K562 (cell line): ENCODE measurements around the gene NDUFB10. TPM values are rescaled to one million over a fixed set of nuclear protein-coding genes. Genes with fewer than 3 reads are reported as not detected.

Experiments
- ATAC-seq: fragments of 200-7000 bp; cut with Tn5 transposase; 3 replicates; pipeline ENCODE4 v1.9.1; 2020; ENCODE audit warnings: moderate library complexity
- BruUV-seq: library from RNA; stranded (reverse); fragments of 400-500 nt; replicated peaks from 2 replicates; lab custom pipeline; 2021; lab: Mats Ljungman, UMichigan
- CTCF ChIA-PET: fragments of 300-600 bp; formaldehyde crosslinking; extraction: SDS; loops from one replicate; lab custom pipeline; 2021; ENCODE audit warnings: low intra/inter-chr PET ratio; lab: Yijun Ruan, JAX
- POLR2A ChIA-PET: fragments of 300-600, 350-650 bp; sonication (Branson Sonifier 250); formaldehyde crosslinking; extraction: SDS; loops from one replicate; lab custom pipeline; 2021; ENCODE audit warnings: antibody characterized with exemption, inconsistent platforms; lab: Yijun Ruan, JAX
- DNase-seq, 4 experiments: peaks; one replicate each; pipeline versions ENCODE4 v3.0.0 to v3.0.0-alpha.2; 2011 to 2018; ENCODE audit warnings: low spot score in 3 of 4, mixed read lengths in 3 of 4; ENCODE audit errors: extremely low read depth in 1 of 4
- FAIRE-seq: peaks from 2 replicates; lab custom pipeline; 2011; peaks lifted over from hg19 to GRCh38; lab: Jason Lieb, UNC
- H2AFZ ChIP-seq: 2 replicates; pipeline ENCODE4 v1.6.0; 2011; ENCODE audit warnings: low read depth, low read length, control low read depth, inconsistent platforms
- H3K27ac ChIP-seq: fragments of 200-600 bp; 3 replicates; pipeline ENCODE4 v1.8.0; 2011; ENCODE audit warnings: low read depth, mild to moderate bottlenecking, control low read depth, inconsistent platforms, low read length, moderate library complexity, mixed read lengths; ENCODE audit errors: extremely low read depth
- H3K27me3 ChIP-seq, 2 experiments: fragments of 300-600 bp in 1 of 2; 2 replicates in 1 of 2; 3 replicates in 1 of 2; pipeline versions ENCODE4 v1.6.0 to v1.8.0; 2011; ENCODE audit warnings: inconsistent platforms in 2 of 2, low read length in 2 of 2, mild to moderate bottlenecking in 1 of 2, mixed read lengths in 1 of 2, moderate library complexity in 1 of 2; ENCODE audit not compliant: control insufficient read depth in 2 of 2, insufficient read depth in 2 of 2
- H3K36me3 ChIP-seq: fragments of 300-600 bp; 3 replicates; pipeline ENCODE4 v1.8.0; 2011; ENCODE audit warnings: mild to moderate bottlenecking, low read length, inconsistent platforms; ENCODE audit not compliant: control insufficient read depth, insufficient read depth
- H3K4me1 ChIP-seq, 2 experiments: fragments of 200-600 bp in 1 of 2; replicated peaks in 1 of 2; 2 replicates in 1 of 2; 3 replicates in 1 of 2; pipeline versions ENCODE4 v1.5.1 to v1.8.0; 2011; ENCODE audit warnings: inconsistent platforms in 2 of 2, low read length in 2 of 2, mild to moderate bottlenecking in 1 of 2, mixed read lengths in 1 of 2, moderate library complexity in 1 of 2; ENCODE audit not compliant: control insufficient read depth in 2 of 2, insufficient read depth in 2 of 2
- H3K4me2 ChIP-seq: 2 replicates; pipeline ENCODE4 v1.6.1; 2011; ENCODE audit warnings: low read length, control low read depth, inconsistent platforms, mixed read lengths; ENCODE audit not compliant: insufficient read depth
- H3K4me3 ChIP-seq: fragments of 200-600 bp; sonication (generic), shearing (Covaris generic); 2 replicates; pipeline ENCODE4 v1.5.1; 2016; ENCODE audit warnings: control low read depth, inconsistent platforms
- H3K79me2 ChIP-seq: fragments of 200-600 bp; 3 replicates; pipeline ENCODE4 v1.8.0; 2011; ENCODE audit warnings: low read length, inconsistent platforms; ENCODE audit not compliant: control insufficient read depth, insufficient read depth
- H3K9ac ChIP-seq, 2 experiments: 2 replicates each; pipeline versions ENCODE4 v1.6.0 to v1.6.1; 2011; ENCODE audit warnings: low read depth in 2 of 2, low read length in 2 of 2, control low read depth in 1 of 2, inconsistent platforms in 1 of 2, mild to moderate bottlenecking in 1 of 2, mixed read lengths in 1 of 2; ENCODE audit not compliant: insufficient read depth in 1 of 2
- H3K9me1 ChIP-seq: one replicate; pipeline ENCODE4 v1.6.0; 2011; ENCODE audit warnings: inconsistent platforms, mild to moderate bottlenecking, low read length, moderate library complexity; ENCODE audit not compliant: control insufficient read depth, insufficient read depth
- H3K9me3 ChIP-seq: replicated peaks from 2 replicates; pipeline ENCODE4 v1.5.1; 2011; ENCODE audit warnings: low read depth, low read length, inconsistent platforms; ENCODE audit not compliant: control insufficient read depth, insufficient read depth
- H4K20me1 ChIP-seq: replicated peaks from 2 replicates; pipeline ENCODE4 v1.6.1; 2011; ENCODE audit warnings: low read length, inconsistent platforms, mixed read lengths; ENCODE audit not compliant: control insufficient read depth, insufficient read depth
- BMI1 ChIP-seq: fragments of 150-350 bp; IDR thresholded peaks from 2 replicates; pipeline ENCODE4 v1.6.1; 2014; ENCODE audit warnings: low read length
- ELF4 ChIP-seq: fragments of 450-650 bp; formaldehyde crosslinking; IDR thresholded peaks from 2 replicates; pipeline ENCODE4 v1.4.0; 2022; ENCODE audit warnings: missing genetic modification characterization
- ETS2 ChIP-seq: IDR thresholded peaks from 2 replicates; pipeline ENCODE4 v1.6.1; 2016; ENCODE audit warnings: borderline replicate concordance, missing genetic modification characterization, mild to moderate bottlenecking, moderate library complexity, missing compliant biosample characterization; ENCODE audit not compliant: poor library complexity, severe bottlenecking
- POLR2B ChIP-seq: fragments of 450-650 bp; IDR thresholded peaks from 2 replicates; pipeline ENCODE4 v1.6.1; 2018; ENCODE audit warnings: low read depth; ENCODE audit not compliant: partially characterized antibody
- RB1 ChIP-seq: fragments of 450-650 bp; IDR thresholded peaks from 2 replicates; pipeline ENCODE4 v1.6.1; 2017; ENCODE audit warnings: low read depth, mild to moderate bottlenecking
- RCOR1 ChIP-seq, 2 experiments: IDR thresholded peaks; 2 replicates each; pipeline ENCODE4 v1.6.1; 2012; ENCODE audit warnings: low read depth in 2 of 2, low read length in 2 of 2, borderline replicate concordance in 1 of 2, improper control_type of control experiment in 1 of 2
- SRSF3 ChIP-seq: fragments of 200-400 bp; formaldehyde crosslinking; IDR thresholded peaks from 2 replicates; pipeline ENCODE4 v1.6.1; 2016; ENCODE audit warnings: mild to moderate bottlenecking, low read length, moderate library complexity; ENCODE audit not compliant: insufficient read depth
- ZNF311 ChIP-seq: fragments of 250-450 bp; sonication (Bioruptor Pico); IDR thresholded peaks from 2 replicates; pipeline ENCODE4 v1.4.0; 2020; ENCODE audit warnings: mild to moderate bottlenecking, moderate library complexity
- WGBS: fragments of 100-300 bp; shearing (Covaris generic); methylation state at CpG from one replicate; pipeline ENCODE4 v1.1.6; 2016; ENCODE audit warnings: low coverage, mixed read lengths; ENCODE audit not compliant: insufficient coverage; ENCODE audit errors: missing lambda C conversion rate; 5-methylcytosine and 5-hydroxymethylcytosine counted together
- in situ Hi-C: fragments of 300-500 bp; cut with MboI; formaldehyde crosslinking; loops from 4 replicates; pipeline ENCODE4 v1.15.0; 2018; ENCODE audit warnings: inconsistent platforms, mixed read lengths
- intact Hi-C: fragments of 100-400 bp; cut with micrococcal nuclease; formaldehyde crosslinking; loops from 2 replicates; pipeline ENCODE4 v1.14.2; 2022
- polyA plus RNA-seq, 8 experiments: library from polyadenylated mRNA; depleted of rRNA in 4 of 8; stranded (reverse) in 5 of 8; unstranded in 3 of 8; fragments of >200 nt; fragmentation: Nextera tagmentation in 2 of 8; fragmentation: Illumina TruSeq in 1 of 8; extraction: Ambion mirVana in 2 of 8; extraction: Trizol in 1 of 8; gene quantifications; 2 replicates each; pipeline versions ENCODE4 v1.2.1 to v1.2.3, GENCODE V29; 2011 to 2014; ENCODE audit warnings: inconsistent platforms in 1 of 8, missing spikeins in 1 of 8
- total RNA-seq, 7 experiments: library from RNA; depleted of rRNA in 6 of 7; stranded (reverse); fragments of >200 nt in 6 of 7; fragmentation: Illumina TruSeq in 2 of 7; extraction: Trizol in 2 of 7; gene quantifications; 2 replicates each; pipeline versions ENCODE4 v1.2.1 to v1.2.3, GENCODE V29; 2011 to 2021; ENCODE audit warnings: low replicate concordance in 1 of 7
- TF ChIP-seq, protein P1 (sequence below), 2 experiments: IDR thresholded peaks in 1 of 2; conservative IDR thresholded peaks in 1 of 2; 2 replicates each; pipeline ENCODE4 v1.6.1; 2016; ENCODE audit warnings: low read depth in 2 of 2, mild to moderate bottlenecking in 1 of 2, missing compliant biosample characterization in 1 of 2, missing genetic modification characterization in 1 of 2, moderate library complexity in 1 of 2
- TF ChIP-seq, protein P2 (sequence below): sonication (generic); formaldehyde crosslinking; IDR thresholded peaks from 2 replicates; pipeline ENCODE4 v1.8.1; 2023; ENCODE audit warnings: mild to moderate bottlenecking, missing genetic modification reagents

The NDUFB10 gene
- total and polyA plus RNA-seq, 9 of the 15 experiments (the other 6 are each of a cell fraction or from before 2014, with no cell fraction given): 69.3 to 527 (median 161) TPM

DNA sequence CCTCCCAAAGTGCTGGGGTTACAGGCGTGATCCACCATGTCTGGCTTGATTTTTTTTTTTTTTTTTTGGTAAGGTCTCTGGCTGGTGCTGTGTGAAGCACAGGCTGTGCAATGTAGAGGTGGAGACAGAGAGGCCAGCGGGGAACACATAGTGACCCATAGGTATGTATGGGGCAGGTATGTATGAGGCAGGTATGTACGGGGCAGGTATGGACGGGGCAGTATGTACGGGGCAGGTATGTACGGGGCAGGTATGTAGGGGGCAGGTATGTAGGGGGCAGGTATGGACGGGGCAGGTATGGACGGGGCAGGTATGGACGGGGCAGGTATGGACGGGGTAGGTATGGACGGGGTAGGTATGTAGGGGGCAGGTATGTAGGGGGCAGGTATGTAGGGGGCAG is 9.8 kb upstream of the NDUFB10 start:
- FAIRE-seq: no peak
- POLR2A ChIA-PET: interaction anchor here (1.0 to 5.6 kb wide), 3 partner anchors 10 to 15 kb away, joined by 5 to 37 read pairs (median 8); partner anchors contain the start of gene RPS2

DNA sequence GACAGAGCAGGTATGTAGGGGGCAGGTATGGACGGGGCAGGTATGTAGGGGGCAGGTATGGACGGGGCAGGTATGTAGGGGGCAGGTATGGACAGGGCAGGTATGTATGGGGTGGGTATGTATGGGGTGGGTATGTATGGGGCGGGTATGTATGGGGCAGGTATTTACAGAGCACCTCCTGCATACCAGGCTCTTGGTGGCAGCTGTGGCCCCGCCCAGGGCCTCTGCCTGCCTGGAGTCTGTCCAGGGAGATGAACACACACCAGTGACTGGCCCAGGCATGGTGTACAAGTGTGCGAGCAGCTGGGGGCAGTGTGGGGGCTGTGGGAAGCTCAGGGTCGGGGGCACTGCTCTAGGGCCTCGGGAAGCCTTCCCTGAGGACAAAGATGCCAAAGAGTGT is 9.3 kb upstream of the NDUFB10 start:
- H3K9ac ChIP-seq: no peak overlapping the region
- in situ Hi-C loops: no loop called here
- intact Hi-C loops: no loop called here
- no peak overlapping the region for H3K27ac ChIP-seq
- no peak overlapping the region for H2AFZ ChIP-seq
- WGBS: 49% methylated on average over 3 of the region's 7 CpGs
- H3K4me2 ChIP-seq: no peak overlapping the region
- POLR2A ChIA-PET: interaction anchor here (0.6 to 5.6 kb wide), 3 partner anchors 10 to 47 kb away, joined by 3 to 37 read pairs (median 5); partner anchors contain the start of gene RPS2
- ATAC-seq (no peak), DNase-seq (no peak), FAIRE-seq (no peak)
- no peak overlapping the region for H3K4me3 ChIP-seq
- no peaks in the 10 kb centered on the region for H3K36me3 ChIP-seq
- no peaks in the 10 kb centered on the region for H3K79me2 ChIP-seq
- no peaks in the 10 kb centered on the region for H4K20me1 ChIP-seq
- CTCF ChIA-PET: interaction anchor here (0.5 kb wide), 1 partner anchor 167 kb away, joined by 3 read pairs; the partner anchor contains the start of gene NUBP2
- H3K9me1 ChIP-seq: no peaks in the 10 kb centered on the region
- no TSS peak for BruUV-seq
- no peaks in the 10 kb centered on the region for H3K9me3 ChIP-seq
- H3K4me1 ChIP-seq: peaks cover 3 to 57% of the 10 kb centered on the region in 2 experiments; a peak in 4 of 5 replicates
- no peaks in the 10 kb centered on the region for H3K27me3 ChIP-seq
- TF ChIP-seq SRSF3: no peak
- TF ChIP-seq RCOR1 (IDR thresholded peaks at IDR 0.05; ENCODE audit: borderline replicate concordance in 1 of 2, low read depth in 2 of 2, low read length in 2 of 2): no peak
- TF ChIP-seq, protein P1, sequence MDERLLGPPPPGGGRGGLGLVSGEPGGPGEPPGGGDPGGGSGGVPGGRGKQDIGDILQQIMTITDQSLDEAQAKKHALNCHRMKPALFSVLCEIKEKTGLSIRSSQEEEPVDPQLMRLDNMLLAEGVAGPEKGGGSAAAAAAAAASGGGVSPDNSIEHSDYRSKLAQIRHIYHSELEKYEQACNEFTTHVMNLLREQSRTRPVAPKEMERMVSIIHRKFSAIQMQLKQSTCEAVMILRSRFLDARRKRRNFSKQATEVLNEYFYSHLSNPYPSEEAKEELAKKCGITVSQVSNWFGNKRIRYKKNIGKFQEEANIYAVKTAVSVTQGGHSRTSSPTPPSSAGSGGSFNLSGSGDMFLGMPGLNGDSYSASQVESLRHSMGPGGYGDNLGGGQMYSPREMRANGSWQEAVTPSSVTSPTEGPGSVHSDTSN (CRISPR knock-in tag; IDR thresholded peaks at IDR 0.05; ENCODE audit: low read depth): no peak
- TF ChIP-seq, protein P1 (tag; conservative IDR thresholded peaks at IDR 0.05; ENCODE audit: low read depth): no peak
- TF ChIP-seq, protein P2, sequence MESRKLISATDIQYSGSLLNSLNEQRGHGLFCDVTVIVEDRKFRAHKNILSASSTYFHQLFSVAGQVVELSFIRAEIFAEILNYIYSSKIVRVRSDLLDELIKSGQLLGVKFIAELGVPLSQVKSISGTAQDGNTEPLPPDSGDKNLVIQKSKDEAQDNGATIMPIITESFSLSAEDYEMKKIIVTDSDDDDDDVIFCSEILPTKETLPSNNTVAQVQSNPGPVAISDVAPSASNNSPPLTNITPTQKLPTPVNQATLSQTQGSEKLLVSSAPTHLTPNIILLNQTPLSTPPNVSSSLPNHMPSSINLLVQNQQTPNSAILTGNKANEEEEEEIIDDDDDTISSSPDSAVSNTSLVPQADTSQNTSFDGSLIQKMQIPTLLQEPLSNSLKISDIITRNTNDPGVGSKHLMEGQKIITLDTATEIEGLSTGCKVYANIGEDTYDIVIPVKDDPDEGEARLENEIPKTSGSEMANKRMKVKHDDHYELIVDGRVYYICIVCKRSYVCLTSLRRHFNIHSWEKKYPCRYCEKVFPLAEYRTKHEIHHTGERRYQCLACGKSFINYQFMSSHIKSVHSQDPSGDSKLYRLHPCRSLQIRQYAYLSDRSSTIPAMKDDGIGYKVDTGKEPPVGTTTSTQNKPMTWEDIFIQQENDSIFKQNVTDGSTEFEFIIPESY (CRISPR knock-in tag): no peak
- TF ChIP-seq ETS2 (tag): no peak

More for the DNA sequence above, 9.8 kb upstream of the NDUFB10 start:
- in situ Hi-C loops: no loop called here
- H3K9ac ChIP-seq: no peak overlapping the region
- peaks cover 7 to 57% of the 10 kb centered on the region in 2 experiments; a peak in 4 of 5 replicates for H3K4me1 ChIP-seq
- no peaks in the 10 kb centered on the region for H3K9me3 ChIP-seq
- H3K9me1 ChIP-seq: no peaks in the 10 kb centered on the region
- no peak overlapping the region for H2AFZ ChIP-seq
- no peak overlapping the region for H3K4me2 ChIP-seq
- H4K20me1 ChIP-seq: no peaks in the 10 kb centered on the region
- 54% methylated on average over 6 of the region's 11 CpGs for WGBS
- H3K27ac ChIP-seq: no peak overlapping the region
- intact Hi-C loops: no loop called here
- H3K79me2 ChIP-seq: no peaks in the 10 kb centered on the region
- no peaks in the 10 kb centered on the region for H3K27me3 ChIP-seq
- no peak for TF ChIP-seq RB1
- no peak for TF ChIP-seq POLR2B
- TF ChIP-seq ELF4 (CRISPR knock-in tag): no peak
- no peak for TF ChIP-seq ZNF311
- TF ChIP-seq BMI1: no peak
- CTCF ChIA-PET: no interaction called here
- DNase-seq (no peak), ATAC-seq (no peak)
- H3K4me3 ChIP-seq: no peak overlapping the region
- no TSS peak for BruUV-seq
- H3K36me3 ChIP-seq: no peaks in the 10 kb centered on the region
